Mesenteric fat pad (tissue), 1 donor: ENCODE data around the gene HSFX3. TPM values are rescaled to one million over a fixed set of nuclear protein-coding genes. Genes with fewer than 3 reads are reported as not detected.
"Not testable (repeated sequence)": the region's sequence is repeated elsewhere in the genome, so short reads cannot be mapped to it uniquely, and the experiment has no call there.

Source experiments
- DNase-seq: peaks from one replicate; pipeline ENCODE4 v3.0.0-alpha.2; 2020; ENCODE audit warnings: low spot score
- total RNA-seq: library from RNA; stranded (reverse); fragmentation: NEBNext Ultra II Directional; extraction: Animal tissue kit (Norgen Biotek cat#: 25700); gene quantifications from one replicate; pipeline ENCODE4 v1.2.1, GENCODE V29; 2021
- donor health status: DM: yes; HTN: yes; CAD: no.

Gene HSFX3
- total RNA-seq, 1 donor from 2014 or later = not detected

GRCh38 chrX:149517308-149517707 is 32.4 kb downstream of the HSFX3 start:
- DNase-seq = no peak

GRCh38 chrX:149516604-149517003 is 33.1 kb downstream of the HSFX3 start:
- DNase-seq = no peak

GRCh38 chrX:149515954-149516602 is 33.6 kb downstream of the HSFX3 start:
- no peak for DNase-seq

GRCh38 chrX:149513825-149514428 is 35.8 kb downstream of the HSFX3 start:
- no peak for DNase-seq

- no peak for DNase-seq
Measured at GRCh38 chrX:149512225-149512885, 37.4 kb downstream of the HSFX3 start.

GRCh38 chrX:149511081-149511480 is 38.6 kb downstream of the HSFX3 start:
- no peak for DNase-seq

GRCh38 chrX:149510386-149510785 is 39.3 kb downstream of the HSFX3 start:
- no peak for DNase-seq

GRCh38 chrX:149508467-149508866 is 41.3 kb downstream of the HSFX3 start:
- no peak for DNase-seq

- DNase-seq = no peak
Measured at GRCh38 chrX:149506349-149506748, 43.4 kb downstream of the HSFX3 start.

- no peak for DNase-seq
Measured at GRCh38 chrX:149505671-149506070, 44.1 kb downstream of the HSFX3 start.

- peak; percentile 94 for DNase-seq
Measured at GRCh38 chrX:149504915-149505651, 44.6 kb downstream of the HSFX3 start, which contains the start of gene IDS. Gene IDS, minus strand, starts transcription at chrX:149505306. Its CDS starts 169 bp downstream, at chrX:149505137.

GRCh38 chrX:149504226-149504914 is 45.4 kb downstream of the HSFX3 start:
- DNase-seq = no peak

- not testable (repeated sequence) for DNase-seq
Measured at GRCh38 chrX:149503446-149503845, 46.3 kb downstream of the HSFX3 start.

GRCh38 chrX:149502923-149503322 is 46.8 kb downstream of the HSFX3 start:
- not testable (repeated sequence) for DNase-seq

GRCh38 chrX:149499766-149500165 is 50.0 kb downstream of the HSFX3 start:
- DNase-seq = no peak

- DNase-seq = no peak
Measured at GRCh38 chrX:149498767-149499166, 51.0 kb downstream of the HSFX3 start.

Other genes starting within 250 kb of the HSFX3 start
- gene IDS, start 44.6 kb downstream of the HSFX3 start, total RNA-seq = 63.8 TPM
- gene EOLA1, start 8.9 kb downstream of the HSFX3 start, total RNA-seq = 19.8 TPM
- gene MAGEA9B, start 37.5 kb upstream of the HSFX3 start, total RNA-seq = not detected
- not detected for gene HSFX2, start 45.4 kb upstream of the HSFX3 start, total RNA-seq
- 19.9 TPM for gene TMEM185A, start 81.9 kb upstream of the HSFX3 start, total RNA-seq
- gene MAGEA11, start 162.1 kb upstream of the HSFX3 start, total RNA-seq = not detected
- 0.64 TPM for gene HSFX1, start 224.1 kb upstream of the HSFX3 start, total RNA-seq
- gene MAGEA9, start 232.0 kb upstream of the HSFX3 start, total RNA-seq = not detected